ENCODE data around the gene TFE3. TPM values are rescaled to one million over a fixed set of nuclear protein-coding genes. Genes with fewer than 3 reads are reported as not detected.

The TFE3 gene
- total and polyA plus RNA-seq, 2 experiments from 2014 or later, result 53.0 to 85.6 TPM

GRCh38 chrX:49002091-49002935 is 40.8 kb downstream of the TFE3 start, which contains the start of gene GRIPAP1:
Gene GRIPAP1 (minus strand): TSS chrX:49002264. CDS start chrX:49002229, 35 bp downstream.
- Histone ChIP-seq H3K4me3 (peak within 1 kb of the TSS; percentile 97), H3K27ac (peak within 1 kb of the TSS; percentile 94), H3F3A (ENCODE audit: insufficient read depth) (no peaks in the 10 kb centered on the region), H3K79me2 (ENCODE audit: insufficient read depth) (peaks cover 16% of the 10 kb centered on the region), H3K9me3 (ENCODE audit: low read depth) (no peaks in the 10 kb centered on the region), H3K4me1 (ENCODE audit: insufficient read depth) (no peaks in the 10 kb centered on the region), H4K20me1 (ENCODE audit: insufficient read depth) (no peaks in the 10 kb centered on the region), H3K27me3 (replicated peaks; ENCODE audit: insufficient read depth) (no peaks in the 10 kb centered on the region), H3K9me2 (ENCODE audit: insufficient read depth) (no peaks in the 10 kb centered on the region), H3K36me3 (ENCODE audit: low read depth) (no peaks in the 10 kb centered on the region), H2AFZ (peak within 1 kb of the TSS; percentile 87), H3K9ac (peak within 1 kb of the TSS; percentile 91), H3K4me2 (ENCODE audit: unreplicated experiment) (peak within 1 kb of the TSS; percentile 80)
- in situ Hi-C loops (cut with MboI), result no loop called here
- peak; percentile 85 for DNase-seq
- TF ChIP-seq EZH2 (IDR thresholded peaks at IDR 0.05; ENCODE audit: insufficient read depth, poor library complexity, severe bottlenecking) (no peak), EZH2phosphoT487 (IDR thresholded peaks at IDR 0.05; ENCODE audit: insufficient read depth, low read depth) (no peak)
- WGBS, 2 experiments (ENCODE audit: low coverage in 1 of 2, low lambda C conversion rate in 2 of 2, missing lambda C conversion rate in 2 of 2), result 1% methylated on average over 33 to 38 of the region's 38 CpGs

GRCh38 chrX:49001521-49002090 is 41.6 kb downstream of the TFE3 start:
- WGBS, 2 experiments (ENCODE audit: low coverage in 1 of 2, low lambda C conversion rate in 2 of 2, missing lambda C conversion rate in 2 of 2), result 2 to 3% methylated on average over 15 to 17 of the region's 17 CpGs
- H3K4me1 ChIP-seq (ENCODE audit: insufficient read depth), result no peaks in the 10 kb centered on the region
- no peaks in the 10 kb centered on the region for H3K9me2 ChIP-seq (ENCODE audit: insufficient read depth)
- H3K79me2 ChIP-seq (ENCODE audit: insufficient read depth), result peaks cover 16% of the 10 kb centered on the region
- H3F3A ChIP-seq (ENCODE audit: insufficient read depth), result no peaks in the 10 kb centered on the region
- in situ Hi-C loops (cut with MboI), result no loop called here
- H3K27me3 ChIP-seq (replicated peaks; ENCODE audit: insufficient read depth), result no peaks in the 10 kb centered on the region
- peak overlapping the region; percentile 91 for H3K9ac ChIP-seq
- DNase-seq, result peak; percentile 50
- peak overlapping the region; percentile 80 for H3K4me2 ChIP-seq (ENCODE audit: unreplicated experiment)
- H3K36me3 ChIP-seq (ENCODE audit: low read depth), result no peaks in the 10 kb centered on the region
- peak overlapping the region; percentile 87 for H2AFZ ChIP-seq
- H4K20me1 ChIP-seq (ENCODE audit: insufficient read depth), result no peaks in the 10 kb centered on the region
- H3K4me3 ChIP-seq, result peak overlapping the region; percentile 97
- H3K27ac ChIP-seq, result peak overlapping the region; percentile 94
- TF ChIP-seq EZH2phosphoT487 (IDR thresholded peaks at IDR 0.05; ENCODE audit: insufficient read depth, low read depth) (no peak), EZH2 (IDR thresholded peaks at IDR 0.05; ENCODE audit: insufficient read depth, poor library complexity, severe bottlenecking) (no peak)
- H3K9me3 ChIP-seq (ENCODE audit: low read depth), result no peaks in the 10 kb centered on the region

DNA sequence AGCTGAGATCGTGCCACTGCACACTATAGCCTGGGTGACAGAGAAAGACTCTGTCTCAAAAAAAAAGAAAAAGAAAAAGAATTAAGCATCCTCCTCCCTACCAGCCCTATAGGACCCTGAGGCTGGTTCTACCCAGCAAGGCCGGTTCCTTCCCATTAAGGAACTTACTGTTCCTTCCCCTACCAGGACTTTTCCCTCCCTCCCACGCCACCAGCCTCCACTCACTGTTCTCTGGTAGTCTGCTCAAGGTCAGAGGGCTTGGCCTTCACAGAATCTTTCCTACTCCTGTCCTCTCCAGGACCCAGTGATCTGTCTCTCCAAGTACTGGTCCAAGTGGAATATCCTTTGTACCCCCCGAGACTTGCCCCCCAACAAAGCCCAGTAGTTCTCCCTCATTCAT is 42.5 kb downstream of the TFE3 start:
- Histone ChIP-seq H3K9ac (no peak overlapping the region), H3K9me3 (ENCODE audit: low read depth) (no peaks in the 10 kb centered on the region), H3K27me3 (replicated peaks; ENCODE audit: insufficient read depth) (no peaks in the 10 kb centered on the region), H3K9me2 (ENCODE audit: insufficient read depth) (no peaks in the 10 kb centered on the region), H3F3A (ENCODE audit: insufficient read depth) (no peaks in the 10 kb centered on the region), H3K36me3 (ENCODE audit: low read depth) (no peaks in the 10 kb centered on the region), H2AFZ (no peak overlapping the region), H3K4me1 (ENCODE audit: insufficient read depth) (no peaks in the 10 kb centered on the region), H3K4me3 (no peak overlapping the region), H3K79me2 (ENCODE audit: insufficient read depth) (peaks cover 16% of the 10 kb centered on the region), H4K20me1 (ENCODE audit: insufficient read depth) (no peaks in the 10 kb centered on the region), H3K27ac (no peak overlapping the region), H3K4me2 (ENCODE audit: unreplicated experiment) (no peak overlapping the region)
- no peak for DNase-seq
- in situ Hi-C loops (cut with MboI), result no loop called here
- TF ChIP-seq EZH2 (IDR thresholded peaks at IDR 0.05; ENCODE audit: insufficient read depth, poor library complexity, severe bottlenecking) (no peak), EZH2phosphoT487 (IDR thresholded peaks at IDR 0.05; ENCODE audit: insufficient read depth, low read depth) (no peak)
- 97 to 100% methylated on average over 1 to 4 of the region's 4 CpGs for WGBS, 2 experiments (ENCODE audit: low coverage in 1 of 2, low lambda C conversion rate in 2 of 2, missing lambda C conversion rate in 2 of 2)

DNA sequence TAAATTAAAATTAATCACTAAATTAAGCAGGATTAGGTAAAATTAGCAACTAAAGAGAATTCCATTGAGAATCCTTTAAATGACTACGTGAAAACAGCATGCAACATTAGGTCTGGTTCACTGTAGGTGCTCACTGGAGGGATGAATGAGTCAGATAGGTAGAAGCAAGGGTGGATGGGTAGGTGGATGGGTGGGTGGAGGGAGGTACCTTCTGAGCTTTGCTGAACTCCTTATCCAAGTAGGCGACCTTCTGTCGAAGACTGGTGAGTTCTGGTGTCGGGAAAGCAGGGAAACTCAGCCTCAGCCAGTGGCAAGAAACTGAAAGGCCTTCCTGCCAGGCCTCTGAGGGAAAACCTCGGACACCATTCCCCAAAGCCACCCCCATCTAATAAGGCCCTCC is 44.1 kb downstream of the TFE3 start:
- Histone ChIP-seq H3K36me3 (ENCODE audit: low read depth) (no peaks in the 10 kb centered on the region), H3K4me1 (ENCODE audit: insufficient read depth) (no peaks in the 10 kb centered on the region), H3K9me3 (ENCODE audit: low read depth) (no peaks in the 10 kb centered on the region), H3K9me2 (ENCODE audit: insufficient read depth) (no peaks in the 10 kb centered on the region), H3K4me2 (ENCODE audit: unreplicated experiment) (no peak overlapping the region), H2AFZ (no peak overlapping the region), H3K4me3 (no peak overlapping the region), H3K27me3 (replicated peaks; ENCODE audit: insufficient read depth) (no peaks in the 10 kb centered on the region), H3K27ac (no peak overlapping the region), H3K9ac (no peak overlapping the region), H4K20me1 (ENCODE audit: insufficient read depth) (no peaks in the 10 kb centered on the region), H3K79me2 (ENCODE audit: insufficient read depth) (peaks cover 16% of the 10 kb centered on the region), H3F3A (ENCODE audit: insufficient read depth) (no peaks in the 10 kb centered on the region)
- no peak for TF ChIP-seq EZH2phosphoT487 (IDR thresholded peaks at IDR 0.05; ENCODE audit: insufficient read depth, low read depth)
- no peak for TF ChIP-seq EZH2 (IDR thresholded peaks at IDR 0.05; ENCODE audit: insufficient read depth, poor library complexity, severe bottlenecking)
- 99 to 100% methylated on average over 2 to 4 of the region's 5 CpGs for WGBS, 2 experiments (ENCODE audit: low coverage in 1 of 2, low lambda C conversion rate in 2 of 2, missing lambda C conversion rate in 2 of 2)
- DNase-seq, result no peak
- in situ Hi-C loops (cut with MboI), result no loop called here

All from GM23248 (cell line).